CD4-positive, alpha-beta T cell treated with Interleukin-21 for 1 hour (primary cell): ENCODE results near the gene HBE1.
"Not testable (repeated sequence)": the region's sequence is repeated elsewhere in the genome, so short reads cannot be mapped to it uniquely, and the experiment has no call there.

Source experiments
- DNase-seq: peaks from one replicate; pipeline ENCODE4 v3.0.0-alpha.2; 2020

Gene HBE1

DNA sequence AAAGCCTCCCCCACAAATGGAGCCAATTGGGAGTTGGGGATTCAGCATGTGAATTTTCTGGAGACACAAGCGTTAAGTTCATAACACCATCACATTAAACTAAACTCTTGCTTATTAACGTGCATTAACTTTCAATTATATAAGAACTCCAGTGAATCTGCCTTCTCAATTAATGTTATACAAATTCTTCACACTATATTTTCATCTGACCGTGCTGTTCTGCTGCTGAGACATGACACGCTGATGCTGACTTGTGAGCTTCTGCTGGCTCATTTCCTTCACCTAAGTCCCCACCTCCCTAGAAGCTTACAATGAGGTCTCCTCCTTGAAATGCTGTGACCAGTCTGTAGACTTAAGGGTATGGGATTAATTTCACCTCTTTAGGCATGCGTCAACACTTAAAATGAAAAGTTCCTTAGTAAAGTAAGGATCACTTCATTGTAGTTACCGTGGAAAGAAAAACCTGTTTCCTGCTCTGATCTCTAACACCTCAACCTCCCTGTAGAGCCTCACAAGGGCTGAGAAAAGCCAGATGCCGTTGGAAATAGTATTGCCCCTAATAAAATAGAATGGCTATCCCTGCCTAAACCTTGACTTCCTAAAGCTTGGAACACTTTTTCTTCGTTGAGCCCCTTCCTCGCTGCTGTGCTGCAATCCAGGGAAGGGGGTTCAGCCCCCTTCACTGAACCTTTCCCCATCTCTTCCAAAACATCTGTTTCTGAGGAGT, 17.4 kb downstream of the HBE1 start:
- DNase-seq = no peak

DNA sequence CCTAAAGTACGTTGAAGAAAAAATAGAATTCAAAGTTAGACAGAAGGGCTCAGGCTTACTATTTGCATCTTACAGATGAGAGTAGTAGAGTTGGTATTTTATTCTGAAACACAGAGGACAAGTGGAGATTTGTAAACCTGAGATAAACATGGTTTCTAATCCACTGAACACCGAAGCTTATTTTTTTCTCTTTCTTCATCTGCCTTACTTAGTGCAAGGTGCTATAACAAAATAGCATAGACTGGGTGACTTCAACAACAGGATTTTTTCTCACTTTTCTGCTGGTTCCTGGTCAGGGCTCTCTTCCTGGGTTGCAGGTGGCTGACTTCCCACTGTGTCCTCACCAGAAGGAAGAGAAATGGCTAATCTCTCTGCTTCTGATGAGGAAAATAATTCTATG, 18.0 kb downstream of the HBE1 start:
- DNase-seq = no peak

DNA sequence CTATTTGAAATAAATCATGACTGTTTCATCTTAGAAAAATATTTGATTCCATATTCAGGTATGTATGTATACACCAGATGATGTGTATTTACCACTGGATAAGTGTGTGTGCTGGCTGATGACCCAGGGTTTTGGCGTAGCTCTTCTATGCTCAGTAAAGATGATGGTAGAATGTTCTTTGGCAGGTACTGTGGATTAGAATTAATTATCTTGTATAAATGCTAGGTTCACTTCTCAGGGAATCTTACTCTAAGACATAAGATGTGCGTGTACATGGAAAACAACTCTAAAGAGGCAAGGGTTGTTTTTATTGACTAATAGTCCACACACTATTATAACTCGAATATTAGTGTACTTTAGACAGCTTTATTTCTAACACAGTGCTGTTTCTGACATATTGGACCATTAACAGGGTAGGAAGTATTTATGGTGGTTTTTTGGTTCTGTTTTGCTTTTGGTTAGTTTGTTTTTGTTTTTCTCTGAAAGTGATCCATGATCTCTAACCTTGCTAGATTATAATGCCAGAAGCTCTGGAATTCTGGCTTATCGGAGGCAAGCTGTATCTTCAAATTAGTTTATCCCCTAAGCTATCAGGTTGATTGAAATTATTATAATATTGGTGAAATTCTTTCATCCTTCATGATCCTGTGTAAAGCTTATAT, 19.1 kb downstream of the HBE1 start:
- DNase-seq = no peak

- DNase-seq = not testable (repeated sequence)
These were observed 19.8 kb downstream of the HBE1 start, which contains the start of gene HBG1 for GRCh38 chr11:5249807-5250396. HBG1 (minus strand) TSS chr11:5249857; CDS start chr11:5249804, 53 bp downstream.

DNA sequence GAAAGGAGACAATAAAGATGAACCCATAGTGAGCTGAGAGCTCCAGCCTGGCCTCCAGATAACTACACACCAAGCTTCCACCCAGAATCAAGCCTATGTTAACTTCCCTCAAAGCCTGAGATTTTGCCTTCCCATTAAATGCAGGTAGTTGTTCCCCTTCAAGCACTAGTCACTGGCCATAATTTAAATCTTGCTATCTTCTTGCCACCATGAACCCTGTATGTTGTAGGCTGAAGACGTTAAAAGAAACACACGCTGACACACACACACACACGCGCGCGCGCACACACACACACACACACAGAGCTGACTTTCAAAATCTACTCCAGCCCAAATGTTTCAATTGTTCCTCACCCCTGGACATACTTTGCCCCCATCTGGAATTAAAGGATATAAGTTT, 21.2 kb downstream of the HBE1 start:
- not testable (repeated sequence) for DNase-seq

GRCh38 chr11:5247472-5248192, 22.1 kb downstream of the HBE1 start:
- no peak for DNase-seq

DNA sequence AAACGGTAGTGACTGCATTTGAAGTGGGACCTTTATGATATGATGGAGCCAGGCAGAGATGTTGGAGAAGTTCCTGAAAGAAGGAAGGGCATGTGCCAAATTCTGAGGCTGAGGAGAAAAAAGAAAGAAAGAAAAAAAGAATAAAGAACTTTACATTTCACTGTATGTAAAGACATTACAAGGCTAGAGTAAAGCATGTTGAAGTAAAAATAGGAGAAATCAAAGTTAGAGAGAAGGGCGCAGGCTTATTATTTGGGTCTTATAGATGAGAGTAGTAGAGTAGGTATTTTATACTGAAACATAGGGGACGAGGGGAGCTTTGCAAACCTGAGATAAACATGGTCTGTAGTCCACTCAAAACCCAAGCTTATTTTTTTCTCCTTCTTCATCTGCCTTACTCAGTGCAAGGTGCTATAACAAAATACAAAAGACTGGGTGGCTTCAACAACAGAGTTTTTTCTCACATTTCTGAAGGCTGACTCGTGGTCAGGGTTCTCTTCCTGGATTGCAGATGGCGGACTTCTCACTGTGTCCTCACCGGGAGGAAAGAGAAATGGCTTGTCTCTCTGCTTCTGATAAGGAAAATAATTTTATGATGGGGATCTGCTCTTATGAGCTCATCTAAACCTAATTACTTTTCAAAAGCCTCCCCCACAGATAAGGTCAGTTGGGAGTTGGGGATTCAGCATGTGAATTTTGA, 22.8 kb downstream of the HBE1 start:
- DNase-seq = no peak

GRCh38 chr11:5245155-5245554, 24.6 kb downstream of the HBE1 start:
- no peak for DNase-seq

DNA sequence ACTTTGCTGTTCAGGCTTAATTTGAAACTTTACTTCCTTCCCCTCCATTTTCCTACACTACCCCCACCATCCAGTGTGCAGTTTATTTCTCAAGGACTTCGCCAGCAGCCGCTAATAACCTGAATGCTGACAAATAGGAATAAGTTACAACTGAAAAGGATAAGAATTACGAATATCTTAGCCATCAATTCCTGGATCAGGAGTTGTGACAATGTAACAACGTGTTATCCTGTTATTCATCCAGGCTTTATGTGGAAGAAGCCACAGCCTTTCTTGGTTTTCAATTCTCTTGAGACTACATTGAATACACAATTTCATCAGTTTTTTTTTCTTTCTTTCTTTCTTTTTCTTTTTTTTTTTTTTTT, 25.9 kb downstream of the HBE1 start:
- DNase-seq = no peak

GRCh38 chr11:5242933-5243815, 26.6 kb downstream of the HBE1 start:
- DNase-seq = no peak

DNA sequence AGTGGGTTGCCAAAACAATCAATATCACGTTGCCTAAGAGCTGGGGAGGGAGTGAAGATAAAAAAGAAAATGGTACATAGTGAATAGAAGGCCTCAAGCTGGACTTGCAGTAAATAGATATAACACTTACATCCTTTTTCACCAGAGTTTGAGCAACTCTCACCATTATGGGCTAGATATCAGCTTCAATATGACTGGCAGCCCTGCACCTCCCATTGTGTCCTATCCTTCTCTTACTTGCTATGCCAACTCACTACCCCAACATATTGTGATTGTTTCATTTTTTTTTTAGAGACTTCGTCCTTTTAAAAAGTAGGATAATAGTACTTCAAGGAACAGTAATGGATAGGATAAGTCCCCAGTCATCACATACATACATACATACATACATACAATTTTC, 27.5 kb downstream of the HBE1 start:
- DNase-seq = no peak

- DNase-seq = no peak
These were observed 28.3 kb downstream of the HBE1 start for GRCh38 chr11:5241458-5241857.

- DNase-seq = no peak
These were observed 29.3 kb downstream of the HBE1 start for GRCh38 chr11:5240458-5240857.

DNA sequence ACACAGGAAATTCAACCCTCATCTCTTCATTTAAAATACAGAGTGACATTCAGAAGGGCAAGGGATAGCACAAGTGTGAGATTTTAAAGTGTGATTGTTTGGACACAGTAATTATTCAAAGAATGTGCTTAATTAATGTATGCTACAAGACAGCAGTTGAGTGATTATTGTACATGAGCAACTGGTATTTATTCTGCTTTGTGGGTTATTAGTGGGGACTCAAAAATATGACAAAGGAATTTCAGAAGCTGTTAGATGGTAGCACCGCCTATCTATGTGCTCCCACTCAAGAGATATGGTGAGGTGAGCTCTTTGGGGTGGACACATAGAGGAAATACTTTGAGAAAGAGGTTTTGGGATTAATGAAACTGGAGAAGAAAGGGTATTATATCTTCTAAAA, 29.7 kb downstream of the HBE1 start:
- no peak for DNase-seq

DNA sequence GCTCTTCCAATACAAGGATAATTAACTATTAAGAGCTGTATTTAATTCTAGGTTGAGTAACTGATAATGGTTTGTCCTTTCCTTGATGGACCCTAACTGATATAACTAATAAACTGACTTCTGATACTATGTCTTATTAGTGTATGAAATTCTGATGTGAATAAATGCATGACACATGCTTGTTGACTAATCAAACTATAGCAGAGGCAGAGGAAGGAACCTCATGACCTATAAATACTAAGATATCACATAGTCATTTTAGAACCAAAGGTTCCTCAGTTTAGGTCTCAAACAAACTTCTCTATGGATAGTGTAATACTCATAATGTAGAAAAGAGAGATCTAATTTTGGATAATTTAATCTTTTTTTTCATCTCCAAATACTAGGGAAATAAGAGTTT, 30.7 kb downstream of the HBE1 start:
- no peak for DNase-seq

DNA sequence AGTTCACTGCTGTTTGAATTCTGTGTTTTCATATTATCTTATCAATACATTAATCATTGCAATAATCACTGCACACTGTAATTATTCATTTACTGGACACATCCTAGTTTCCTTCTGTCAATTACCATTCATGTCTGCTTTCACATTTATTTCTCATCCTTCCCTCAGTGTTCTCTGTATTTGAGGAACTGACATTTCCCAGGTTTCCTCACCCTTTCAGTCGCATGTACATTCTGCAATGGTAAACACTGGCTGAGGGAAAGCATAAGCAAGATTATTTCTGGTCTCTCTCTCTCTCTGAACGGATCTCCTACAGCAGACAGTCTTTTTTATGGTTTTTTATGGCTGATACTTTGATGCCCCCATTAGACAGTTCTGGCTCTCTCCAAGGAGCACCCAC, 31.3 kb downstream of the HBE1 start:
- no peak for DNase-seq

- no peak for DNase-seq
These were observed 32.3 kb downstream of the HBE1 start for GRCh38 chr11:5237420-5237819.

GRCh38 chr11:5235364-5236095, 34.2 kb downstream of the HBE1 start:
- DNase-seq = no peak

GRCh38 chr11:5234381-5234834, 35.3 kb downstream of the HBE1 start, which contains the start of gene HBD:
HBD (minus strand) TSS chr11:5234483; CDS start chr11:5234433, 50 bp downstream.
- no peak for DNase-seq

DNA sequence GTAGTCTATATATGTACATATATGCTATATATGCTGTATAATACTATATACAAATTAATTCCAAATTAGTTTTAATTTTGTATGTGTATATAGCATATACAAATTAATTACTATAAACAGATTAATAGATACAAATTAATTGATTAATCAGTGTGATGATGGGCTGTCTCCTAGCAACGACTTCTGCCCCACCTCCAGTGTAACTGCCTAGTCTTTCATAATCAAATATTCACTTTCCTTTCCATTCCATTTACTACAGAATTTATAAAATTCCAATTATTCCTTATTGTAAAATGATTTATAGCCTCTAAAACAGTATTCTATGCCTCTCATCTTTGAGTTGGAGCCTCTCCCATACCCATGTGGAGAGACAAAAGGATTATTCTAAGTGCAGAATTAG, 36.4 kb downstream of the HBE1 start:
- DNase-seq = no peak

GRCh38 chr11:5232821-5233220, 36.9 kb downstream of the HBE1 start:
- no peak for DNase-seq
